Neural progenitor cell (in vitro differentiated cells): ENCODE data around the gene TBCD.

Experiments
- CTCF ChIP-seq: fragments of 200-600 bp; sonication (generic); IDR thresholded peaks from 2 replicates; pipeline ENCODE4 v1.5.1; 2017; ENCODE audit warnings: antibody characterized with exemption, mild to moderate bottlenecking
- EZH2 ChIP-seq: fragments of 200-600 bp; sonication (generic); IDR thresholded peaks from 2 replicates; pipeline ENCODE4 v1.6.1; 2017; ENCODE audit warnings: antibody characterized with exemption, mild to moderate bottlenecking, moderate library complexity
- EZH2phosphoT487 ChIP-seq: fragments of 200-600 bp; sonication (generic); IDR thresholded peaks from 2 replicates; pipeline ENCODE4 v1.6.1; 2017; ENCODE audit warnings: antibody characterized with exemption

GRCh38 chr17:82841921-82842596 lies 90.2 kb downstream of the TBCD start:
- TF ChIP-seq CTCF (no peak), EZH2 (no peak), EZH2phosphoT487 (no peak)
